MV-4-11 (cell line): ENCODE measurements around the gene CERK.

Experiments
- DNase-seq: peaks from one replicate; lab custom pipeline; 2025; lab: John Stamatoyannopoulos, UW

Gene CERK

GRCh38 chr22:46699091-46699490, 39.0 kb downstream of the CERK start:
- no peak for DNase-seq

GRCh38 chr22:46697811-46698515, 40.1 kb downstream of the CERK start:
- no peak for DNase-seq

DNA sequence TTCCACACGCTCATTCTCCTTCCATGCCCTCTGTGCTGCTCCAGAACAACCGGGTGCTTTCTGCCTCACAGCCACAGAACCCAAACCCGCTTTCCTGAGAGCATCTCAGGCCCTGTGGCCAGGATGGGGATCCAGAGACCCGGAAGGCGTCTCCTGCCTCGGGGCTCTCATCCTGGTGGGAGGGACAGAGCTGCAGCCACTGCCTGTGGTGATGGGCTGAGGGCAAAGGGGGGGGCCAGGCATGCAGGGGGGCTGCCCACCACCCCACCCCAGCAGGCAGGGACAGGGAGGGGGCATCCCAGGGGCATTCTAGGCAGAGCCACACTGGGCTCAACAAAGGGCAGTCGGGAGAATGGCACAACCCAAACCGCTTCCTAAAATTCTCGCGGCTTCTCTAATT, 41.4 kb downstream of the CERK start:
- DNase-seq: no peak

DNA sequence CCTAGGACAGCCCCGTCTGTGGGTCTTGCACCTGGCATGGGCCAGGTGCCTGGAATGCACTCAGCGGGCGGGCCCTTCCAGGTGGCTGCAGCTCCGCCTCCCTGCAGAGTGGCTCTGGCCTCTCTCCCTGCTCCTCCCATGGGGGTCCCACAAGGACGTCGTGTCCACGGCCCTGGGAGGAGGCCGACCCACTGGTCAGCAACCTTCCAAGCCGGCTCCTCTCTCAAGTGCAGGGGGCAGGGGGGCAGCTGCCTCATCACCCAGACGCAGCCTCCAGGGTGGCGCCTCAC, 41.9 kb downstream of the CERK start:
- no peak for DNase-seq

- DNase-seq: no peak
Observed at GRCh38 chr22:46695346-46696228, 42.5 kb downstream of the CERK start.

DNA sequence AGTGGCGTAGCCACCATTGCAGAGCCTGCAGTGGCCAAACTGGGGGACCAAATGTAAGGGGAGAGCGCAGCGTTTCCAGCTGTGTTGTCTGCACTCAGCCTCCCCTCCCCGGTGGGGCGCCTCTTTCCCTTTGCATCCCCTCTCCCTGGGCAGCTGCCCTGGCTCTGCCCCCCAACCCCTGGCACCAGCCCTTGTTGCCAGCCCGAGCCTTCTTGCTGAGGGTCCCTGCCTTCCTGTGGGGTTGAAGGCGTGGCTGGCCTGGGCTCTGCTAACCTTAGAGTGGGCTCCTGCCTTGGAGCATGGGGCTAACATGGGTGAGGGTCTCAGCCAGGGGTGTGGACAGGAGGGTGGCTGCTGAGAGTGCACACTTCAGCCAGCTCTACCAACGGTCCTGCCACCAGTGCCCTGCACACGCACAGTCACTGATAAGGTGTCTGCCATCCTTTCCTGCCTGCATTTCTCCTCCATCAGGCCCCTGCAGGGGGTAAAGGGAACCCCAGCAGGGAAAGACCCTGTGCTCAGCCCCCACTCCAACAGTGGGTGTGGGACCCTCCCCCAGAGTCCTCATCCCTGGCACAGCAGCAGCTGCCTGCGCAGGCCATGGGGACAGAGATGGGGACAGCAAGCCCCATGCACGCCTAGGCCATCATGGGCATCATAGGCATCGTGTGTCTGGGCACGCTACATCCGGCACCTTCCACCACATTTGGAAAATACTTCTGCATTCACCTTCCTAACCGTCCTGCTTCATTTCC, 43.5 kb downstream of the CERK start:
- DNase-seq: no peak

GRCh38 chr22:46693634-46694415, 44.2 kb downstream of the CERK start:
- DNase-seq: no peak

DNA sequence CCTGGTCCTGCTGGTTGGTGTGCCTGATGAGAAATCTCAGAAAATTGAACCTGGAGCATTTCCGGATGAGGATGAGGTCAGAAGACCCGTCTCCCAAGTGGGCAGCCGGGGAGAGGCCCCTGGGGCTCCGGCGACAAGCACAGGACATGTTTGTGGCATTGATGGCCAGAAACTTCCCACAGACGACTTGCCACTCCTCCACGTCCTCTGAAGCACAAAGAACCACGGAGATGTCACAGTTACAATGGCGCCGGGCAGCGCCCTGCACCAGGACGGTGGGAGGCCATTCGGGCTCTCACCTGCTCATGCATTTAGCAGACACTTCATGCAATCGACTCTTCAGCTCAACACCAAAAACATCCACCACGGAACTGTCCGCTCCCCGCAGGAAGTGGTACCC, 46.5 kb downstream of the CERK start:
- DNase-seq: no peak

DNA sequence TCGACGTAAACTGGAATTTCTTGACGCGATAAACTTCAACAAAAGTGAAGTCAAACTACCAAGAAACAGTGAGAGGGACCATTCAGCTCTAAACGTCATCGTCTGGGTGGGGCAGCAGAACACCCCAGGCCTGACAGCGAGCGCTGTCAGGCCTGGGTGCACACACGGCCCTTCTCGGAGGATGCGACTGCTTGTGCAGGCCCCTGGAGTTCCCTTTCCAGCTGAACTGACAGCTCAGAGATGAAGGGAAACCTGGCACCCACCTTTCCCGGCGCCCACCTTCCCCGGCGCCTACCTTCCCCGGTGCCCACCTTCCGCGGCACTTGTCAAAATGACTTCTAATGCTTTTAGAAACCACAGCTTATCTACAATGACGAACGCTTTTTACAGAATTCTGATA, 47.9 kb downstream of the CERK start:
- no peak for DNase-seq

- DNase-seq: no peak
Observed at GRCh38 chr22:46688949-46689348, 49.1 kb downstream of the CERK start.

DNA sequence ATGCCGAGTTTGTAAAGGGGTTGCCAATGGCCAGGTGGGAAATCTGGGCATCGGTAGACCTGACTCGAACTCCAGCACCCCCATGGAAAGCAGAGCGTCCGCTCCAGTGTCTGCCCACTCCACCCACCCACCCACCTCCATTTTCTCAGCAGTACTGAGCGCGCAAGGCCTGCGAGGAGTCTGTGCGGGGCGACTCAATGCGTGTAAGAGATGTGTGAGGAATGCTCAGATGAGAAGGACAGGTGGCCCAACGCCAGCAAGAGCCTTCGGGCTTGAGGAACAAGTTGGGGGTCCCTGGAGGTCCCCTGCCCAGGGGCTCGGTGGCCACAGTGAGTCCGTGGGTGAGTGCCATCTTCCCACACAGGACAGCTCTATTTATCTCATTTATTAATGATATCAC, 50.6 kb downstream of the CERK start:
- DNase-seq: no peak

DNA sequence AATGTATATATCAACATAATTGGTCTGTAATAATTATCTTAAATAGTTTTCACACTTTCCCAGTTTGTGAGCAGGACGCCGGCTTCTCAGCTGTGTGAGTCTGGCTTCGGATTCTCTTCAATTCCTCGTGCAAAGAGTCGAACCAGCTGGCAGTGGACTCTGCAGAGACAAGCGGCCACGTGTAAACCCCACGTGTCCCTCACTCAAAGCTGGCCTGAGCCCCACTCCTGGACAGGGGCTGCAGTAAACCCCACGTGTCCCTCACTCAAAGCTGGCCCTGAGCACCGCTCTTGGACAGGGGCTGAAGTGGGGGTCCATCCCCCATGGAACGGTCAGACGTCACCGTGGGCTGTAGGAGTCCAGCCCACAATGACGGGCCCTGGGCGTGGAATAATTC, 51.0 kb downstream of the CERK start:
- no peak for DNase-seq

DNA sequence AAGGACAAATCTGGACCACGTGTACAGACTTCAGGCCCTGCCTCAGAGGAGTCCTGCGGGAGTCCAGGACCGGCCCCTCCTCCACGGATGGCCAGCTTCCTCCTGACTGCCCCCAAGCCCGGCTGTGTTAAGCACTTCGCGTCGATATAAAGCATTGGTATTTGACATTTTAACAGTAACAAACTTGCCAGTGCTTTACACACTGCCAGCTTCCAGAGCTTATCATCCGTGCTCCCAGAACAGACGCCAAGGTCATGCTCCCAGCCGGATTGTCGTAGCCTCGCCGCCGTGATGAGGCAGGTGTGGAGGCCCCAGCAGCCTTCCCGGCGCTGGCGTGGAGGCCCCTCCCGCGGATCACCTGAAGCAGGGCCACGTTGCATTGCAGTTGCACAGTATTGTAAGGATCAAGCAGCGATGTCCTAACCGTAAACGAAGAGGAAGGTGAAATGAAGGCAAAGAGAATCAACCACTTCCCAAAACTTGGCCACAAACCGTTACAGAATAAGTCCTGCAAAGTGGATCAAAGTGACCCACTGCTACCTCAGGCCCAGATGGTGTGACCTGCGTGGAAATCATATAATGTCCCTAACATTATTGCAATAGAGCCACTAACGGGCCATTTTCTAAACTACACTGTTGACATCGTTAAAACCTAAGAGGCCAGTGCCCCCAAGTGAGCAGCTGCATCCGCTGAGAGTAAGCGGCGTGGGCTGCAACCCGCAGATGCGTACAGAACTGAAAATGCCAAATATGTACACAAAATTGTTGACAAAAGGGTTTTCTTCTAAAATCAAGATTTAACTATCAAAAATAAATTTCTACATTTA, 51.6 kb downstream of the CERK start:
- peak; percentile 98 for DNase-seq

DNA sequence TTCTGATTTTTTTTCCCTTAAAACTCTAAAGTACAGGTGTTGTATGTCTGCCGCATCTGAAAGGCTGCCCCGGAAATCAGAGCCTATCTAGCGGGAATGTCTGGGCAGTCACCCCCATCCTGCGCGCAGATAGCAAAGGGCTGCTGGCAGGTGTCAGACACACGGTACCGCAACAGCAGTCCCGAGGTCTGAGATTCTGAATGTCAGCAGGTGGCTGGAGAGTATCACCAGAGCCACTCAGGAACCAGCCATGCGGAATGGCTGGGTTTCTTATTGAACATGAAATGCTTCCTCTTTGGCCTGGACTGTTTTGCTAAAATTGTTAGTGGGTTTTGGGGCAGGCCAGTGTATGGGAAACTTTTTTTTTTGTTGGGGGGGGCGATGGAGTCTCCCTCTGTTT, 53.3 kb downstream of the CERK start:
- peak; percentile 76 for DNase-seq

DNA sequence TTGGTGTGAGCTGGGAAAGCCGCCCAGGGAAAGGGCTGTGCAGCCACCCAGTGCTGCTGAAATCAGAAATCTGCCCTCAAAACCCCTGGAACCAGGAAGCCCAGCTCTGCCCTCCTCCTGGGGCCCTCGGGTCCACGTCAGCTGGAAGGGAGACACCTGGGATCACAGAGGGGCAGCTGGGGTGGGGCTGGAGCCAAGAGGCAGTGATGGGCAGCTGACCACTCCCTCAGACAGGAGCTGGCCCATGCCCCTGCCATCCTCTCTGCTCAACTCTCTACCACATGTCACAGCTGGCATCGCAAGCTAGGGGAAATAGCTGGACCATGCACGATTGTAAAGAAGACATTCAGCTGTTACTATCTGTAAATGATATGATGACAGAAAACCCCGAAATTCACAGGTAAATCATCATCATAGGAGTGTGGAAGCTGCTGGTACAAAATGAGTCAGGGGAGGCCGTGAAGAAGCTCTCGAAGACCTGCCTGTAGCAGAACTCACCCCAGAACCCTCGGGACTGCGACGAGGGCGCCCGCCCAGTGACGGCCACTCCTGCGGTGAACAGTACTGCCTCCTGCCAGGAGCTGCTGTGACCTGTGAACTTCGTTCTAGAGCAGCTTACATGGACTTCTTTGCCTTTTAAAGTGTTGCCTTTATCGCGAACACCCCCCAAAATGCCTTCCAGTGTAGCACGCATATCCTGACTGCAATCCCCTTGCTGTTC, 55.9 kb downstream of the CERK start:
- no peak for DNase-seq

DNA sequence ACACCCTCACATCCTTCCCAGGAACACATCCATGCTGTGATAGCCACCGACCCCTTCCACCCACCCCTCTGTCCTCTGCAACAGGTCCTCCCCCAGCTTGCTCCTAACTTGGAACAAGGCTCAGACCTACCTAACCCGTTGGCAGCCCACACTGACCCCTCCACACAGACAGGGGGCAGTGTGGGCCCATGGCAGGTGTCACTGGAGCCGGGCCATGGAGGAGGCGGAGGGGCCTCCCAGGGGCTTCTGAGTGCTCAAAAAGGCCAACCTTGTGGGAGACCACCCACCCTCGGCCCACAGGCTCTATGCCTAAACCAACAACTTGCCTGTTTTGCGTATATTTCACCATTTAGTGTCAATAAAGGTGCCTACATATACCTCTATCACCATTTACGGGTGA, 57.0 kb downstream of the CERK start:
- DNase-seq: no peak

DNA sequence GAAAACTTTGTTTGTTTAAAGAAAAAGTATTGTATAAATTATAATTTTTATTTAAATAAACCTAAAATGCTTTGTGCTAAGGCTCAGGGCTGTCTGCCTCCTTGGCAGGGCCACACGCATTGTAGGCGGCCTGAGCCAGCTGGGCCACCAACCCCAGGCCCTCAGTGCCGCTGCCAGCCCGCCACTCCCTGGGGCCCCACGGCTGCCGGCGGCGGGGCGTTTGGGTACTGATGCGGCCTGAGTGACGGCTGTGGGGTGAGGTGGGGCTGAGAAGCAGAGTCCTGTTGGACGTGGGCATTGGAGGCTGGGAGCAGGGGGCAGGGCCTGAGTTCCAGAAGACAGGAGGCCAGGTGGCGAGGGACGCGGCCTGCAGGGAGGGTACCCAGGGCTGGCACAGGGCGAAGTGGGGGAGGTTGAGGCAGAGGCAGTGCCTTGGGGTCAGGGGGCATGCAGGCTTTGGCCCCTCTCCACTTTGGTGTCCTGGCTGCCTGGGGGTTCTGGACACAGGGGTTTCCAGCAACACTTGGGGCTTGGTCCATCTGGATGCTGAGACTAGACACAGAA, 58.3 kb downstream of the CERK start:
- no peak for DNase-seq

- no peak for DNase-seq
Observed at GRCh38 chr22:46678785-46679700, 59.0 kb downstream of the CERK start.

DNA sequence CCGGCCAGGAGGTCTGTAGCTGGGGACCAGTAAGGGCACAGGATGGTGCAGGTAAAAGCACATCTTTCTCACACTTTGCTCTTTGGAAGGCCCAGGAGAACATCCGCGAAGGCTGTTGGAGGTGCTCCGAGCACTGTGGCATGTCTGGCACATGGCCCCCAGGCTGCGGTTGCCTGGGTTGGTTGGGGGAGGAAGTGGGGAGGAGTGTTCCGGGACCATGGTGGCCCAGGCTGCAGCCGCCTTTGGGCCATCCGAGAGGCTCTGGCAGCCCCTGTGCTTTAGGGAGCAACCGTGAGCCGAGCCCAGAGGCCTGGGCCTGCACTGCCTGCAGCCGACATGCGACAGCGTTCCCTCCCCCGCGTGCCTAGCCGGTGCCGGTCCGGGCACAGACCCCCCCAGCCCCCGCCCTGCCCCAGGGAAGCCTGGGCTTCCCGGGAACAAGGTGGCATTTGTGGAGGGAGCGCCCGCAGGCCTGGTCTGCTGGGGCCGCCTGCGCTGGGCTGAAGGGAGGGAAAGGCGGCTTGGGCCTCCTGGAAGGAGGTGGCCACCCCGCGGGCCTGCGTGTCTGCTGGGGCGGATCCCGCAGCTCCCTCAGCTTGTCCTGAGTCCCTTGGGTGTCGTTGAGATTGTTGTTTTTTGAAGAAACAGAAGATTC, 59.9 kb downstream of the CERK start:
- no peak for DNase-seq
